A673 (cell line): ENCODE measurements around the gene EIF2AK3.

Experiments
- CTCF ChIP-seq: fragments of 300-800, 200-600 bp; sonication (generic); conservative IDR thresholded peaks from 2 replicates; pipeline ENCODE4 v1.5.1; 2017; ENCODE audit warnings: low read depth, mild to moderate bottlenecking, antibody characterized with exemption, low read length, moderate library complexity, mixed read lengths
- EZH2 ChIP-seq: fragments of 200-600 bp; sonication (generic); IDR thresholded peaks from 2 replicates; pipeline ENCODE4 v1.6.1; 2017; ENCODE audit warnings: borderline replicate concordance, low read depth, mild to moderate bottlenecking, mixed read lengths, antibody characterized with exemption, low read length; ENCODE audit not compliant: poor library complexity, severe bottlenecking

GRCh38 chr2:88658881-88659537 lies 31.7 kb upstream of the EIF2AK3 start:
- no peak for TF ChIP-seq EZH2
- TF ChIP-seq CTCF = no peak
